C4-2B (cell line): ENCODE results near the gene LRRC71.

Experiments used
- CTCF ChIP-seq: fragments of 450-650 bp; conservative IDR thresholded peaks from 2 replicates; pipeline ENCODE4 v1.5.1; 2017; ENCODE audit warnings: mild to moderate bottlenecking
- ZFX ChIP-seq: fragments of 450-650 bp; IDR thresholded peaks from 2 replicates; pipeline ENCODE4 v1.6.1; 2017

GRCh38 chr1:156938813-156939212 is 18.4 kb downstream of the LRRC71 start:
- TF ChIP-seq CTCF (no peak), ZFX (no peak)
